C4-2B (cell line): ENCODE results near the gene CCDC138.

ENCODE experiments used
- ZFX ChIP-seq: fragments of 450-650 bp; IDR thresholded peaks from 2 replicates; pipeline ENCODE4 v1.6.1; 2017
- TF ChIP-seq, protein P1 (sequence below): fragments of 450-650 bp; conservative IDR thresholded peaks from 2 replicates; pipeline ENCODE4 v1.5.1; 2017; ENCODE audit warnings: mild to moderate bottlenecking

GRCh38 chr2:108825736-108826135 lies 39.2 kb downstream of the CCDC138 start:
- TF ChIP-seq, protein P1, sequence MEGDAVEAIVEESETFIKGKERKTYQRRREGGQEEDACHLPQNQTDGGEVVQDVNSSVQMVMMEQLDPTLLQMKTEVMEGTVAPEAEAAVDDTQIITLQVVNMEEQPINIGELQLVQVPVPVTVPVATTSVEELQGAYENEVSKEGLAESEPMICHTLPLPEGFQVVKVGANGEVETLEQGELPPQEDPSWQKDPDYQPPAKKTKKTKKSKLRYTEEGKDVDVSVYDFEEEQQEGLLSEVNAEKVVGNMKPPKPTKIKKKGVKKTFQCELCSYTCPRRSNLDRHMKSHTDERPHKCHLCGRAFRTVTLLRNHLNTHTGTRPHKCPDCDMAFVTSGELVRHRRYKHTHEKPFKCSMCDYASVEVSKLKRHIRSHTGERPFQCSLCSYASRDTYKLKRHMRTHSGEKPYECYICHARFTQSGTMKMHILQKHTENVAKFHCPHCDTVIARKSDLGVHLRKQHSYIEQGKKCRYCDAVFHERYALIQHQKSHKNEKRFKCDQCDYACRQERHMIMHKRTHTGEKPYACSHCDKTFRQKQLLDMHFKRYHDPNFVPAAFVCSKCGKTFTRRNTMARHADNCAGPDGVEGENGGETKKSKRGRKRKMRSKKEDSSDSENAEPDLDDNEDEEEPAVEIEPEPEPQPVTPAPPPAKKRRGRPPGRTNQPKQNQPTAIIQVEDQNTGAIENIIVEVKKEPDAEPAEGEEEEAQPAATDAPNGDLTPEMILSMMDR, result no peak
- no peak for TF ChIP-seq ZFX
